Midbrain (tissue), 1 donor: Measurements from ENCODE around the gene RBM45.
"Not testable (repeated sequence)": the region's sequence is repeated elsewhere in the genome, so short reads cannot be mapped to it uniquely, and the experiment has no call there.

Experiments
- DNase-seq: peaks from one replicate; lab custom pipeline; 2025; lab: John Stamatoyannopoulos, UW

Gene RBM45

DNA sequence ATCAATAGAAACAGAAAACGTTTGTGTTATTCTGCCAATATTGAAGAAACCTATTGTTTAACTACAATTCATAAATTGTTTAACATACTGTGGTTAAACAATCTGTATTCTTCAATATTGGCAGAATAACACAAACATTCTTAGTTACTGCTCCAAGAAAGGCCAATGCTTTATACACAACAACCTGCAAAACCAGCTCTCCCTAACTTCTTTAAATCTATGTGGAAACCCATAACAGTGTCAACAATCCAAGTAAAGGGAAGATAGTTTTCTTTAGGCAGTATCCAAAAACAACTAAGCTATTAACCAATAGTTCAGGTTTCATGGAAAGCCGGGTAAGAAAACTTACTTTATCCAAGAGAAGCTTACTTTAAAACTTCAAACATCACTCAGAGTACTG lies 6.2 kb upstream of the RBM45 start:
- no peak for DNase-seq

DNA sequence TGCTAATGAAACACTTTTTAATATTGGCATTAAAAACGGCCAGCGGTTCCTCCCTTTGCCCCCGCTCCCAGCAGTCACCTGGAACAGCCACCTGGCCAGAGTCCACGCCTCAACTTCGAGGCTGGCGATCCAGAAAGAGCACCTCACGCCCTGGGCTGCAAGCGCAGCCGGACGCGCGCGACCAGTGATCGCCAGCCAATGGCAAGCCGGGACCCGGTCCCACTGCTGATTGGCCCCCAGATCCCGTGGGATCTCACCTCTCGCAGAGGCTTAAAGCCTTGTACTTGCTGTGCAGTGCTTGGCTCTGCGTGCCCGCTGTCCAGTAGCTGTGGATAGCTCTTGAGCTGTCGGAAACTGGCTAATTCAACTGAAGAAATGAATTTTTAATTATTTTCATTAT lies 4.1 kb upstream of the RBM45 start:
- DNase-seq, result no peak

DNA sequence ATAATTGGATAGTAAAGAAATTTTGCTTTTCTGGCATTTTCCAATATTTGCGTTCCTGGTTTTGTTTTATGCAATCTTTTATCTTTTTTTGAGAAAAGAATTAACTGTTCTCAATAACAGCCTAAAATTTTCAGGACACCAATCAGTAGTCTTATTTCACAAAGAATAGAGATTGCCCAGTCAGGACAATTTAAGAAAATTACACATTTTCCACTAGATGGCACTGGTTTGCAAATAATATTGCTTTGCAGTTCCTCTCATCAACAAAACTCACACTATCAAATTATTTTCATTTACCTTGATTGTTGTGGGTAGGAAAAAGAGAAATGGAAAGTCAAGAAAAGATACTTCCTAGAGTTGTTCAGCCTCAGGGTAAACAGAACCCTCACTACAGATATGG lies 2.4 kb upstream of the RBM45 start:
- DNase-seq, result peak; percentile 66

DNA sequence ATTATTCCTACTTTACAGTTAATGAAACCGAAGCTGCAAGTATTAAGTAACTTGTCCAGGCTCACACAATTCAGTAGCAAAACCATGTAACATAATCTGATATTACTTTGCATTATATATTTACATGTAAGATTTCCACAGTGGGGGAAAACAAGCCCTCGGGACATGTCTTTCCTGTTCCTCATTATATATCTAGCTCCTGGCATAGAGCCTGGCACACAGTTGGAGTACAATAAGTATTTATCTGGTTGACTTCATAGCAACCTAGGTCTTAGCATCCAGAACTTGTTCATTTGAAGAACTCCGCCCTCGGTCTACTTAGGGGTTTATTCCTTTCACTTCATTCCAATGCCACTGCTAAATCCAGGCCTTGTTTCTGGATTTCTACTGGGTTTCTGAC lies 1.6 kb upstream of the RBM45 start:
- no peak for DNase-seq

DNA sequence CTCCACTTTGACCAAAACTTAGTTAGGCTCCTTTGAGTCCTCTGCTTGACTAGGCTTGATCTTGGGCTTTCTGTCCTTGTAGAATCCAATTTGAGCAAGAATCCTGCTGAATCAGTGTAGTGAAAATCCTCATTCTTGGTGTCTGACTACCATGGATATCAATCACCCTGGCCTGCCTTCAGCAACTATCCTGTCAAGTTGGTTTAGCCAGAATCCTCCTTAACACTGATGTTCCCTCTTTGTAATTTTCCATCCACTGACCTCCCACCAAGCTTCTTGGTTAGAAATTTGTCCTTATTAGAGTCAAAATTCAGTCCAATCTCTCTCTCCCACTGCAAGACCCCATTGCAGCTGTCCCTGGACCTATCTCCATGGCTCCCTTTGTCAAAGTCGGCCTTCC lies 494 bp upstream of the RBM45 start:
- no peak for DNase-seq

DNA sequence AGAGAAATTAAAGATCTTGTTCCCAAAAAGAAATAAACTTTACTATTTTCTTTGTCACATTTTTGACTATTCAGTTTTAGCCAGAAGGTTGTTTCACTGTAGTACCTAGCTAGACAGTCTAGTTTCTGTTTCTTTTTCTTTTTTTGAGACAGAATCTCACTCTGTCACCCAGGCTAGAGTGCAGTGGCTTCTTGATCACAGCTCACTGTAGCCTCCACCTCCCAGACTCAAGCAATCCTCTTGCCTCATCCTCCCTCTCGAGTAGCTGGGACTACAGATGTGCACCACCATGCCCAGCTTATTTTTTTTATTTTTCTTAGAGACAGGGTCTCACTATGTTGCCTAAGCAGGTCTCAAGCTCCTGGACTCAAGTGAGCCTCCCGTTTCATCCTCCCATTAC lies 2.2 kb downstream of the RBM45 start:
- no peak for DNase-seq

DNA sequence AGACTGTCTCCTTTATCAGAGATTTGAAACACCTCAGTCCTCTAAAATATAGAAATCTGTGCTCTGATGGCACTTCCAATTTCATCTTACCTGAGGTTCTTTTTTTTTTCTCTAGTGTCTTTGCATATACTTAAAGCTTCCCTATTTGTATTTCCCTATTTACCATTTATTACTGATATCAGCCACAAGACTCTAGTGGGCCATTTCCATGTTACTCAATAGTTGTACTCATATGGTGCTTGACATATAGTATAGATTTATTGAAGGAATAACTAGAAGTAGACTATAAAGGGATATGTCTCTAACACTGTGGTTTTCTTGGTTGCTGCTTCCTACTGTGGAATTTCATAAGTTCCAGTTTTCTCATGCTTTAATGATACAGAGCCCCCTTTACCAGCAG lies 3.0 kb downstream of the RBM45 start:
- no peak for DNase-seq

DNA sequence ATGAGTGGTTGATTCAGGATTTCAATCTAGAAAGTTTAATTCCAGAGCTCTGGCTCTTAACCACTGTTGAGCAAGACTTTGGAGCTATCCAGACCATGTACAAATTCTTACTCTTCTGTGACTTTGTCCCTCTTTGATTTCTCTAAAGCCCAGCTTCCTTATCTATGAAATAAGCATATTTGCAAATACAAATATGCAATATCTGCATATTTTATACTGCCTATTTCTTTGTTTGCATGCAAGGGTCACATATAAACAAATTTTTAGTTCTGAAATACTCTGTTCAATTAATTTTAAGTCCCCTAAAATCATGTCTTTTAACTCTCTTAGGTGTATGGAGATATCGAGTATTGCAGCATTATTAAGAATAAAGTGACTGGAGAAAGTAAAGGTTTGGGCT lies 5.5 kb downstream of the RBM45 start:
- no peak for DNase-seq

DNA sequence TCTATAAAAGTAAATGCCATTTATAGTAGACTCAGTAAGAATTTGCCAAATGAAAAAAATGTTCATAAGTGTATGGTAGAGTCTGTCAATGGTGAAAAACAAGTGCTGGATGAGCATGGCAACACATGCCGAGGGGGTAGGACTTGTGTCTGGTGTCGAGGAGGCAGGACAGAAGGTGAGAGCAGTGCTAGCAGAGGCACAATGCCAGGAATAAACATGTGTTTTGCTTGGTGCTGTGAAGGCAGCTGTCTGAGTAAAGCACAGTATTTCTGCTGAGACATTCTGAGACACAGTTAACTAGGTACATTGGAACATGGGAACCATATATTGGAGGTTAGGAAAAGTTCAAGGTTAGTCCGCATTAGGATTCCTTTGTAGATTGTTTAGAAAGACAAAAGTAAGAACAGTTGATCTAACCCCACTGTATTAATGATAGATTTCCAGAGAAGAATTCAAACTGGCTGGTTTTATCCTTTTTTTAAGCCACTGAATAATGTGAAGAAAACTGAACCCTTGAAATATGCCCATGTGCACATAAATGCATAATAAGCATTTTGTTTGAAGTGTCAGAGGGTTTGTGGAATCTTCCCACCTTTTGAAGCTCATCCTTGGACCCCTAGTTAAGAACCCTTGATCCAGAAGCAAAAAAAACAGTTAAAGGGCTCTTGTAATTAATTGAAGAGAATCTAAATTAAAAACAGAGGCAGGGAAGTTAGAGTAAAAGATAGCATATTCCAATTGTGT lies 7.1 kb downstream of the RBM45 start:
- no peak for DNase-seq

DNA sequence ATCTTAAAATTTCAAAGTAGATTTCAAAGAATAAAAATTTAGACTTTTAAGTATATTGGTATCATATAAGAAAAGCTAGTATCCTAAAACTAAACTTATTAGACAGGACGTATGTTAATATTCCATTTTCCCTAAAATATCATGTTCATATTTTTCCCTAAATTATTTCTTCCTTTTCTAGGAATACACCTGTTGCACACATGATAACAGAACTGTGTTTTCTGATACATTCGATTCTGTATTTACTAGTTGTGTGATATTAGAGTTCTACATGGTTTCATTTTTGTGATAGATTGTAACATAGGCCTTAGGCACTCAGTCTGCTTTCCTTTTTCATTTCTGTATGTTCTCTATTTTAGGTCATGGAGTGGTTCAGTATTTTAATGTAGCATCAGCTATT lies 10.9 kb downstream of the RBM45 start:
- no peak for DNase-seq

DNA sequence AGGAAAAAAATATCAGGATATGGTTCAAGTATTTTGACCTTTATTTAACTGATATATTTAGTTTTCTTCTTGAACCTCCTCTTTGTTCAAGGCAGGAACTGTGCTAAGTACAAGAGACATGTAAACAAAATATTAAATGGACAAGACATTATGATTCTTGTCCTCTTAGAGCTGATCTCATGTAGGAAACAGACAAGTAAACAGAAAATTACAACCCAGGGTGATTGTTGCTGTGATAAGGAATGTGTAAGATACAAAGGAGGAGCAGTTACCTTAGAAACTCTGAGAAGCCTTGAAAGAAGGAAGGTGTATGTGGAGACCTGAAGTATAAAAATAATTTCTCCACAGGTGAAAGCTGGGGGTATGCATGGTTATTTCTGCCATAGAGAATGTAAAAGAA lies 12.9 kb downstream of the RBM45 start:
- DNase-seq, result no peak

DNA sequence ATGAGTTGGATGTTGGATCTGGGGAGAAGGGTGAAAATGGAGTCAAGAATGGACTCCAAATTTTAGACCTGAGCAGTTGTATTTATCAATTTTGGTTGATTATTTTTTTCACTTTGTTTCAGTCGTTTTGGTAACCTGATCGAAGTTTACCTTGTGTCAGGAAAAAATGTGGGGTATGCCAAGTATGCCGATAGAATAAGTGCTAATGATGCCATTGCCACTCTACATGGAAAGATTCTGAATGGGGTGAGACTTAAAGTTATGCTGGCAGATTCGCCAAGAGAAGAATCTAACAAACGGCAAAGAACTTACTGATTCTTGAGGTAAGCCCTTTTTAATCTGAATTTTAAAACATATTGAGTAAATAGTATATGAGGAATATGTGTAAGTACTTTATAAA lies 13.6 kb downstream of the RBM45 start:
- DNase-seq, result no peak

DNA sequence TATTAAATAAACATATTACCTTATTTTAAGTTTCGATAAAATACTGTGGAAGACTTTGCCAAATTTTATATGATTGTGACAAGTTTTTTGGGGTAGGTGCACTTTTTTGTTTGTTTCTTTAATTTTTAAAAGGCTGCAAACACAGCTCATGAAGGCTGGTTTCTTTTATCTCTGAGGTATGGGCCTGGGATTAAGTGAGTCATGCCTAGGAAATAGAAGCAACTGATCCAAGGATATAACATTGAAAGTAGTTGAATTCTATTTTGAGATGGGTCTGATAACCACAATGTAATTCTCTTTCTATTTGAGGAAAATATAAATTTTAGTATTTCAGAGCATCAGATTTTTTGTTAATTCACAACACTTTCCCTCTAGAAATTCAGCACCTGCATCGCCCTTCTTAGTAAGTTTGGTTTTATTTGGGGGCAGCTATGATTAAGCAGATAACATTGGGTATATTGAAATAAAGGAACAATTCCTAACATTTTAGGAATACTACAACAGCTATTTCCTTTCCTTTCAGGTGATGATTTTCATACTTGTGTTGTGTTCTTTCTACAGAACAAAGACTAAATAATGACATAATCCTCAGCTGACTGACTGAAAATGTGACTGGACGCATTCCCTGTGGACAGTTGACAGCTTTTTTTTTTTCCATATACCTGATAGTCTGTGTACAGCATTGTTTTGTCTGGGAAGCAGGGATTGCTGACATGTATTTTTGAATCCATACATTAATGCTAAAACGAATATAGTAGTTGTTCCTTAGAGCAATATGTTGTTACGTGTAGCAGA lies 16.8 kb downstream of the RBM45 start:
- no peak for DNase-seq

DNA sequence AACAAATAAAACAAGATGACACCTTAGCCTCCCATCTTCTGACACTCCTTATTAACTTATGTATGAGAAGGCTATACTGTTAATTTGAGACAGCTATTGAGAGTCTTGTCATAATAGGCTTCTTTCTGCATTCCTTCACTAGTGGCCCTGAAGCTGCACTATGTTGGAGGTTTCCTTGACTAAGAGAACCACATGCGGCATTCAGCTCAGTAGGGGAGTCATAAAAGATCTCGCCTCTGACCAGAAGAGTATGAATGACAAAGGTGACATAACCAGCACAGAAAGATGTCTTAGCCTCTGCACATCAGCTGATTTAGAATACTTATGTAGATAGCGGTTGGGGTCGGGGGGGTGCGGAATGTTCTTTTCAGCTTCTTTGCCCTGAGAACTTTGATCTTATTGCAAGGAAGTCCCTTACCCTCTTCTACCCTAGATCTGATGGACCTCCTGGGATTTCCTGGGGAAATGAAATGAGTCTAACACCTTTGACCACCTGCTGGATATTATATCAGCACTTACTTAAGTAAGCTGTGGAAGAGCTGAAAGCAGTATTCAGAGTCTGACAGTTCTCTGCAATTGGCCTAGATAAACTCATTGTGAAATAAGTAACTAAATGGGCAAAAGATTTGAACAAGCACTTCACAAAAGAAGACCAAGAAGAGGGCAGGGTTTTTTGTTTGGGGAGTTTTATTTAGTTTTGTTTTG lies 24.2 kb downstream of the RBM45 start:
- no peak for DNase-seq

DNA sequence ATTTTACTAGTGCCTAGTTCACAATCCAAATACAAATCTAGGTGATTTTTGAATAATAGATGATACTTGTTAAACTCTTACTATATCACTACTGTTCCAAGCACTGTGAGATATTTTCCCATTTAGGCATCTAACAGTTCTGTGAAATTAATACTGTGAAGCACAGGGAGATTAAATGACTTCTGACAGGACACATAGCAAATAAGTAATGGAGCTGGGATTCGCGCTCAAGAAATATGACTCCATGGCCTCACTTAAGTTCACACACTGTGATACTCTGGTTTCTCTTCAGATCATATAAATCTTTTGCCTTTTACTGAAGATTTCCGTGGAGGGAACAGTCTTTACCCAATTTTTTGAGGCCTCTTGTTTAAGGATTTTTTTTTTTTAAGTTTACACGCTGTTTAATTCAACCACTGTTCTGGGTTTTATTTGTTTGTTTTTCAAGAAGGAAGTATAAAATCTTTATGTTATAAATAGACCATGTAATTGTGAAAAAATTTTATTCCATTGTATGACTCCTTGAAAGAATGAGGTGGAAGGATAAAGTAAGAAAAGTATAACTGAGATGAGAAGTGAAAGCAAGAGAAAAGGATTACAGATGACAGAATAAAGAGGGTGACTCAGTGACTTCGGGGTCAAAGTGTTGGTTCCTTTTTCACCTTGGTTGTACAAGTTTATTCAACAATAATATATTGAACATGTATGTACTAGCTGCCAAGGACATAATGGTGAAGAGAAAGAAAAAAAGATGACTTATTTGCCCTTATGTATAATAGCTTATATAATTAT lies 30.2 kb downstream of the RBM45 start:
- no peak for DNase-seq

DNA sequence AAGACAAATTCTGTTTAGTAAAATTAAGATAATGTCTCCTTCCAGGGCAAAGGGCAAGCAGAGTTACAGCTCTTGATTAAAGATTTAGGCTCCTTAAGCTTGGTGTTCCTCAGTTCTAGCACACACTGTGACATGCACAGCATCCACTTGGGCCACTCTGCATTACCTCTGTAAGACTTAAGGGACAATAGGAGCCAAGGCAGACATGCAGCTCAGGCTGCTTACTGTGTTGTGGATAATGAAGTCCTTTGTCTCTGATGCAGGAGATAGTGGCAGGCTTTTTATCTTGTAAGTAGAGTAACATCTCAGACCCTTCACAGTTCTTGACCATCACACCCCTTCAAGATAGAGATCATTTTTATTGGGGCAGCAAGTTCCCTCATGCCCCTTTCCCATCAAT lies 31.2 kb downstream of the RBM45 start:
- DNase-seq, result no peak

DNA sequence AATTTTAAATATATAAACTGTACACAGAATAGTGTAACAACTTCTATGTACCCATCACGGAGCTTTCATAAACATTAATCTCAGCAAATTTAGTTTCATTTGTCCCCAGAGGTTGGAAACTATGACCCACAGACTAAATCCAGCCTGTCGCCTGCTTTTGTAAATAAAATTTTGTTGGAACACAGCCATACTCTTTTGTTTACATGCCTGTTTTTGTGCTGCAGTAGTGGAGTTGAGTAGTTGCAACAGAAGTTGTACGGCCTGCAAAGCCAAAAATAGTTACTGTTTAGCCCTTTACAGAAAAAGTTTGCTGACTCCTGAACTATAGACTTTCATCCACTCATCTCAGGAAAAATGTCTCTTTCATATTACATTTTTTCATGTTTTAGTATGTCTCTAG lies 39.8 kb downstream of the RBM45 start:
- DNase-seq, result no peak

DNA sequence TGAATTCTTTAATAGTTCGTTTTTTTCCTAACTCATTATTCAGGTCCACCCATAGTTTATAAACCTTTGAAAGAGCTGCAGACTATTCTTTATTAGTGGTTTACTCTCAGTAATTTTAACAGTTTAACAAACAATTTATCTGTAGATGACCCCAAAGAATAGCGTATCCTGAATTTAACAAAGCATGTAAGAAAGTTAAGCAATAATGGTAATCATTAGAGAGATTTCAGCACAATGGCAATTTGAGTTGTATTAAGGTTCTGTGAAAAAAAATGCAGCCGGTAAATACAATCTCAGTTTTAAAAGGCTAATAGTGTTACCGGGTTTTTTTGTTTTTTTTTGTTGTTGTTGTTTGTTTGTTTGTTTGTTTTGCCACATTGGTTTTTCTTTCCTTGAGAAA lies 40.3 kb downstream of the RBM45 start:
- no peak for DNase-seq

DNA sequence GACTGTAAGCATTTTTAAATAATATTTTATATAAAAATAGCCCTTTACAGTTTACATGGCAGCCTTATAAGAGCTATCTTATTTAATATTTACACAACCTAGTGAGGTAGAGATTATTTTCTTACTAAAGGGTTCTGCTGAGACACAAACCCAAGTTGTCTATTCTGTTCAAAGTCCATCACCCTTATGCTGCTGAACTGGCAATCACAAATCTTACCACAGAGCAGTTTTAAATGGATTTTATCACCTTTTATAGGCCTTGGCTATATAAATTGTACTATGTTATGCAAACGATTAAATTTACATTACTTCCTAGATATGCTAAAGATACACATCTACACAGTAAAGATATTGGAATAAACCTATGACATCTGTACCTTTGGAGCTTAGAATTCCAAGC lies 40.7 kb downstream of the RBM45 start:
- DNase-seq, result no peak

DNA sequence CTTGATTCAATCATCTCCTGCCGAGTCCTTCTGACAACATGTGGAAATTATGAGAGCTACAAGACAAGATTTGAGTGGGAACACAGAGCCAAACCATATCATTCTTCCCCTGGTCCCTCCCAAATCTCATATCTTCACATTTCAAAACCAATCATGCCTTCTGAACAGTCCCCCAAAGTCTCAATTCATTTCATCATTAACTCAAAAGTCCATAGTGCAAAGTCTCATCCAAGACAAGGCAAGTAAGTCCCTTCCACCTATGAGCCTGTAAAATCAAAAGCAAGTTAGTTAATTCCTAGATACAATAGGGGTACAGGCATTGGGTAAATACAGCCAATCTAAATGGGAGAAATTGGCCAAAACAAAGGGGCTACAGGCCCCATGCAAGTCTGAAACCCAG lies 41.6 kb downstream of the RBM45 start:
- not testable (repeated sequence) for DNase-seq

DNA sequence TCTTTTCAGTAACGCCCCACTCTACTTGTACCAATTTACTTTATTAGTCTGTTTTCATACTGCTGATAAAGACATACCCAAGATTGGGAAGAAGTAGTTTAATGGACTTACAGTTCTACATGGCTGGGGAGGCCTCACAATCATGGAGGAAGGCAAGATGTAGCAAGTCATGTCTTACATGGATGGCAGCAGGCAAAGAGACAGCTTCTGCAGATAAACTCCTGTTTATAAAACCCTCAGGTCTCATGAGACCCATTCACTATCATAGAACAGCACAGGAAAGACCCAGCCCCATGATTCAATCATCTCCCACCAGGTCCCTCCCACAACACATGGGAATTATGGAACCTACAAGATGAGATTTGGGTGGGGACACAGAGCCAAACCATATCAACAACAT lies 43.3 kb downstream of the RBM45 start:
- no peak for DNase-seq

DNA sequence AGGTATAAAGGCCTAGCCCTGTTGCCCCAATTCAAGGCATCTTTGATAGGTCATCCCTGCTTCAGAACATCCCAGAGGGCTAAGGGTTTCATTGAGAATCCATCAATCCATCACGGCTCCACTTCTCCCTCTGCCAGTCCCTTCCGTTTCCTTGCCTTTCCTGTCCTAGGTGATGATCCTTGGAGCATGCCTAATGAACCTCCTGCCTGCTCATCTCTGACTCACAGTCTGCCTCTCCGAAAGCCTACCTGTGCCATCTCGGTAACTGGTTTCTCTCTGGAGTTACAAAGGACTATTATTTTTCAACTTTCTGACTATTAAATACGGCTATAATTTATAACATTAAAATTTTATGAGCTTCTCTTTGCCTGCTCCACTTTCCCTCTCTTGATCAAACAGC lies 45.3 kb downstream of the RBM45 start:
- DNase-seq, result no peak
